A673 (cell line): Measurements from ENCODE around the gene WNT16. TPM values are rescaled to one million over a fixed set of nuclear protein-coding genes. Genes with fewer than 3 reads are reported as not detected.
A peak's percentile ranks its signal among the peaks of the same experiment; 100 is the strongest.

ENCODE experiments used
- BruUV-seq: library from RNA; stranded (reverse); fragments of 400-500 nt; replicated peaks from 2 replicates; lab custom pipeline; 2021; lab: Mats Ljungman, UMichigan
- CTCF ChIA-PET: fragments of 300-600 bp; sonication (Branson Sonifier 250); formaldehyde crosslinking; loops from one replicate; lab custom pipeline; 2022; ENCODE audit warnings: antibody characterized with exemption; lab: Charles Lee
- POLR2A ChIA-PET: fragments of 300-600 bp; sonication (Branson Sonifier 250); formaldehyde crosslinking; loops from one replicate; lab custom pipeline; 2022; ENCODE audit warnings: antibody characterized with exemption; ENCODE audit not compliant: low non-redundant PET; lab: Charles Lee
- DNase-seq: peaks from one replicate; pipeline ENCODE4 v3.0.0-alpha.2; 2015; ENCODE audit warnings: low spot score
- H3K27ac ChIP-seq: fragments of 200-600 bp; sonication (generic); 2 replicates; pipeline ENCODE4 v1.5.1; 2016; ENCODE audit warnings: mixed run types, low read depth, mild to moderate bottlenecking, mixed read lengths, antibody characterized with exemption, low read length; ENCODE audit not compliant: poor library complexity, severe bottlenecking
- H3K27me3 ChIP-seq: fragments of 200-600 bp; sonication (generic); replicated peaks from 2 replicates; pipeline ENCODE4 v1.6.1; 2017; ENCODE audit warnings: mixed run types, low read depth, mild to moderate bottlenecking, mixed read lengths, antibody characterized with exemption, low read length; ENCODE audit not compliant: insufficient read depth, poor library complexity
- H3K36me3 ChIP-seq: fragments of 200-600 bp; sonication (generic); 2 replicates; pipeline ENCODE4 v1.6.1; 2016; ENCODE audit warnings: mixed run types, mild to moderate bottlenecking, mixed read lengths, antibody characterized with exemption, low read length; ENCODE audit not compliant: insufficient read depth, poor library complexity, severe bottlenecking
- H3K4me1 ChIP-seq: fragments of 200-600 bp; sonication (generic); 2 replicates; pipeline ENCODE4 v1.6.1; 2017; ENCODE audit warnings: mixed run types, mild to moderate bottlenecking, mixed read lengths, antibody characterized with exemption, low read length; ENCODE audit not compliant: insufficient read depth, poor library complexity, severe bottlenecking
- H3K4me3 ChIP-seq: fragments of 200-600 bp; sonication (generic); 2 replicates; pipeline ENCODE4 v1.5.1; 2016; ENCODE audit warnings: low read depth, mixed run types, mild to moderate bottlenecking, mixed read lengths, low read length; ENCODE audit not compliant: poor library complexity, severe bottlenecking
- H3K9me3 ChIP-seq: fragments of 200-600 bp; sonication (generic); 2 replicates; pipeline ENCODE4 v1.6.1; 2016; ENCODE audit warnings: mixed run types, low read depth, mild to moderate bottlenecking, mixed read lengths, antibody characterized with exemption, low read length; ENCODE audit not compliant: poor library complexity, severe bottlenecking
- EZH2 ChIP-seq: fragments of 200-600 bp; sonication (generic); IDR thresholded peaks from 2 replicates; pipeline ENCODE4 v1.6.1; 2017; ENCODE audit warnings: borderline replicate concordance, low read depth, mild to moderate bottlenecking, mixed read lengths, antibody characterized with exemption, low read length; ENCODE audit not compliant: poor library complexity, severe bottlenecking
- intact Hi-C: fragments of 100-400 bp; cut with micrococcal nuclease; formaldehyde crosslinking; loops from one replicate; pipeline ENCODE4 v1.10.0; 2022; ENCODE audit not compliant: unreplicated experiment
- total RNA-seq: library from RNA; stranded (reverse); gene quantifications from 2 replicates; pipeline ENCODE4 v1.2.3, GENCODE V29; 2021
- TF ChIP-seq, protein P1 (sequence below): fragments of 300-800, 200-600 bp; sonication (generic); conservative IDR thresholded peaks from 2 replicates; pipeline ENCODE4 v1.5.1; 2017; ENCODE audit warnings: low read depth, mild to moderate bottlenecking, antibody characterized with exemption, low read length, moderate library complexity, mixed read lengths

The WNT16 gene
- total RNA-seq, 1 experiment from 2014 or later = not detected

DNA sequence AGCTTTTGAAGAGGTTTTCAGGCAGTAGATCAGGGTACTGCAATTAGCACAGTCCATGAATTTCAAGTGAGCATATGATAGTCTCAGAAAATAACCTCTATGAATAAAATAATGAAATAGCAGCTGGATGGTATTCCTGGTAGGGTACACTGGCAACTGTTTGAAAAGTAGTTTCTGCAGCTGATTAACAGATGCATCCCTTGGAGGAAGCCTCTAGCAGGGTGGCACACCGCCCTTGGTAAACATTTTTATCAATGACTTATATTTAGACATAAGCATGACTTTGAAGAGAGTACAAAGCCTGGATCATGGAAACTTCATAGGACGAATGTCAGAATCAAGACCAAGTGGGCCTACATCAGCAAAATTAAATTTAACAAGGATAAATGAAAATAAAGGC, 26.8 kb downstream of the WNT16 start:
- intact Hi-C loops = no loop called here
- H3K9me3 ChIP-seq = no peaks in the 10 kb centered on the region
- H3K4me3 ChIP-seq = no peak overlapping the region
- POLR2A ChIA-PET = no interaction called here
- peaks cover 18% of the 10 kb centered on the region for H3K36me3 ChIP-seq
- no peaks in the 10 kb centered on the region for H3K27me3 ChIP-seq
- no peak for DNase-seq
- H3K27ac ChIP-seq = no peak overlapping the region
- CTCF ChIA-PET = no interaction called here
- TF ChIP-seq, protein P1, sequence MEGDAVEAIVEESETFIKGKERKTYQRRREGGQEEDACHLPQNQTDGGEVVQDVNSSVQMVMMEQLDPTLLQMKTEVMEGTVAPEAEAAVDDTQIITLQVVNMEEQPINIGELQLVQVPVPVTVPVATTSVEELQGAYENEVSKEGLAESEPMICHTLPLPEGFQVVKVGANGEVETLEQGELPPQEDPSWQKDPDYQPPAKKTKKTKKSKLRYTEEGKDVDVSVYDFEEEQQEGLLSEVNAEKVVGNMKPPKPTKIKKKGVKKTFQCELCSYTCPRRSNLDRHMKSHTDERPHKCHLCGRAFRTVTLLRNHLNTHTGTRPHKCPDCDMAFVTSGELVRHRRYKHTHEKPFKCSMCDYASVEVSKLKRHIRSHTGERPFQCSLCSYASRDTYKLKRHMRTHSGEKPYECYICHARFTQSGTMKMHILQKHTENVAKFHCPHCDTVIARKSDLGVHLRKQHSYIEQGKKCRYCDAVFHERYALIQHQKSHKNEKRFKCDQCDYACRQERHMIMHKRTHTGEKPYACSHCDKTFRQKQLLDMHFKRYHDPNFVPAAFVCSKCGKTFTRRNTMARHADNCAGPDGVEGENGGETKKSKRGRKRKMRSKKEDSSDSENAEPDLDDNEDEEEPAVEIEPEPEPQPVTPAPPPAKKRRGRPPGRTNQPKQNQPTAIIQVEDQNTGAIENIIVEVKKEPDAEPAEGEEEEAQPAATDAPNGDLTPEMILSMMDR = no peak
- no peak for TF ChIP-seq EZH2
- no peaks in the 10 kb centered on the region for H3K4me1 ChIP-seq
- no TSS peak for BruUV-seq

DNA sequence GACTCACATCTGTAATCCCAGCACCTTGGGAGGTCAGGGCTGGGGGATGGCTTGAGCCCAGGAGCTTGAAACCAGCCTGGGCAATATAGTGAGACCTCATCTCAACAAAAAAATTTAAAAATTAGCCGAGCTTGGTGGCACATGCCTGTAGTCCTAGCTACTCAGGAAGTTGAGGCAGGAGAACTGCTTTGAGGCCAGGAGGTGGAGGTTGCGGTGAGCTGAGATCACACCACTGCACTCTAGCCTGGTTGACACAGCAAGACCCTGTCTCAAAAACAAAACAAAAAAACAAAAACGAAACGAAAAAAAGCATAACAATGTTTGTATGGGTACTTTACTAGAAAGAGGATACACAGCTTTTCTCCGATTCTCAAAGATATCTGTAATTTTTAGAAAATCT, 31.8 kb downstream of the WNT16 start:
- CTCF ChIA-PET = no interaction called here
- intact Hi-C loops = no loop called here

DNA sequence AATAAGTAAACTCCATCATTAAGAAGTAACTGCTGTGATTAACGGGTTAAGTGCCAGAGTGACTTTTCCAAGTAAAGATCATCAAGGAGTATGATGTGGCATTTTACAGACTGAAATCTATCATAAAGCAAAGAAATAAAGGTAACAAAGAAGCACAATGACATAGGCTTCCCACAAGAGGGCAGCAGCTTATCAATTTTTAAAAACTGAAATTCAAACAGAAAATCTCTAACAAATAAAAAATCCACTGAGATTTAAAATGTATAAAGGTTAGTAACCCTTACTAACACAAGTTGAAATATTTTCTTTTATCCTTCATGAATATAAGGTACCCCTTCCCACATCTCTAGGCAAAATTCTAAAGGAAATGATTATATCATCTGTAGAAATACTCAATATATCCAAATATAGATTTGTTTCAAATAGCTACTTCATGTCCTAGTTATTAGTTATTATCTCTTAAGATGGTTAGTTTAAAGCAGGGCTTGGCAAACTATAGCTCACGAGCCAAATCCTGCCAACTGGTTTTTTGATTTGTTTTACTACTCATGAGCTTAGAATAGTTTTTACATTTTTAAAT, 38.1 kb downstream of the WNT16 start:
- no peak overlapping the region for H3K27ac ChIP-seq
- peaks cover 9% of the 10 kb centered on the region for H3K36me3 ChIP-seq
- peaks cover 25% of the 10 kb centered on the region for H3K4me1 ChIP-seq
- TF ChIP-seq EZH2 = no peak
- TF ChIP-seq, protein P1 = peak; percentile 83
- CTCF ChIA-PET = interaction anchor here (0.7 to 2.3 kb wide), 3 partner anchors 29 to 628 kb away, joined by 3 to 14 read pairs (median 13); partner anchors contain the start of gene FAM3C
- no TSS peak for BruUV-seq
- intact Hi-C loops = loop anchor here (1.0 to 5.0 kb wide), 3 partner anchors 180 to 628 kb away; no protein-coding TSS in a partner anchor
- POLR2A ChIA-PET = no interaction called here
- peak; percentile 49 for DNase-seq
- no peaks in the 10 kb centered on the region for H3K27me3 ChIP-seq
- H3K9me3 ChIP-seq = no peaks in the 10 kb centered on the region
- H3K4me3 ChIP-seq = no peak overlapping the region

More for the DNA sequence above, 31.8 kb downstream of the WNT16 start:
- no peaks in the 10 kb centered on the region for H3K27me3 ChIP-seq
- peaks cover 24% of the 10 kb centered on the region for H3K36me3 ChIP-seq
- H3K9me3 ChIP-seq = no peaks in the 10 kb centered on the region
- H3K4me1 ChIP-seq = no peaks in the 10 kb centered on the region
- H3K4me3 ChIP-seq = no peak overlapping the region
- no peak for TF ChIP-seq EZH2
- TF ChIP-seq, protein P1 = no peak
- H3K27ac ChIP-seq = no peak overlapping the region
- POLR2A ChIA-PET = no interaction called here
- BruUV-seq = no TSS peak
- no peak for DNase-seq
